Endometrial microvascular endothelial cells (primary cell): ENCODE measurements around the gene THG1L. TPM values are rescaled to one million over a fixed set of nuclear protein-coding genes. Genes with fewer than 3 reads are reported as not detected.

Experiments used
- in situ Hi-C: cut with HindIII; loops from 2 replicates; pipeline ENCODE4 v1.10.0; 2017; ENCODE audit warnings: low sequenced_read_pairs, low pct_unique_long_range_greater_than_20kb; ENCODE audit errors: inconsistent ontology term
- total RNA-seq: library from RNA; depleted of rRNA; stranded (reverse); fragments of >200 nt; gene quantifications from one replicate; pipeline ENCODE4 v1.2.3, GENCODE V29; 2015; ENCODE audit errors: inconsistent ontology term

Gene THG1L
- total RNA-seq, 1 donor from 2014 or later: 14.4 TPM

GRCh38 chr5:157747766-157748700 lies 16.8 kb downstream of the THG1L start:
- in situ Hi-C loops: no loop called here

GRCh38 chr5:157748760-157749461 lies 17.7 kb downstream of the THG1L start:
- in situ Hi-C loops: no loop called here

GRCh38 chr5:157749462-157749799 lies 18.2 kb downstream of the THG1L start:
- in situ Hi-C loops: no loop called here

- in situ Hi-C loops: no loop called here
Measured at GRCh38 chr5:157750320-157750719, 19.1 kb downstream of the THG1L start.

GRCh38 chr5:157756122-157756521 lies 24.9 kb downstream of the THG1L start:
- in situ Hi-C loops: no loop called here

GRCh38 chr5:157758706-157759105 lies 27.5 kb downstream of the THG1L start:
- in situ Hi-C loops: no loop called here

- in situ Hi-C loops: no loop called here
Measured at GRCh38 chr5:157761690-157762621, 30.7 kb downstream of the THG1L start.

- in situ Hi-C loops: no loop called here
Measured at GRCh38 chr5:157764531-157764930, 33.3 kb downstream of the THG1L start.

- in situ Hi-C loops: no loop called here
Measured at GRCh38 chr5:157766442-157766841, 35.2 kb downstream of the THG1L start.

GRCh38 chr5:157766902-157767301 lies 35.7 kb downstream of the THG1L start:
- in situ Hi-C loops: no loop called here

- in situ Hi-C loops: no loop called here
Measured at GRCh38 chr5:157767689-157768088, 36.5 kb downstream of the THG1L start.

- in situ Hi-C loops: no loop called here
Measured at GRCh38 chr5:157770665-157771064, 39.4 kb downstream of the THG1L start.

- in situ Hi-C loops: no loop called here
Measured at GRCh38 chr5:157772127-157772526, 40.9 kb downstream of the THG1L start.

- in situ Hi-C loops: no loop called here
Measured at GRCh38 chr5:157778121-157778805, 47.0 kb downstream of the THG1L start.

- in situ Hi-C loops: no loop called here
Measured at GRCh38 chr5:157779221-157779620, 48.0 kb downstream of the THG1L start.

- in situ Hi-C loops: no loop called here
Measured at GRCh38 chr5:157785801-157786200, 54.6 kb downstream of the THG1L start.
